Muscle of leg (tissue), 11 donors: ENCODE results near the gene KANTR. TPM values are rescaled to one million over a fixed set of nuclear protein-coding genes. Genes with fewer than 3 reads are reported as not detected.

Source experiments
- DNase-seq: peaks from one replicate; pipeline ENCODE4 v3.0.0; 2013
- H3K27ac ChIP-seq: one replicate; pipeline ENCODE4 v1.5.1; 2013; ENCODE audit warnings: mild to moderate bottlenecking, low read length, control low read depth
- H3K27me3 ChIP-seq: one replicate; pipeline ENCODE4 v1.6.1; 2013; ENCODE audit warnings: low read length; ENCODE audit not compliant: control insufficient read depth, insufficient read depth
- H3K36me3 ChIP-seq: one replicate; pipeline ENCODE4 v1.6.1; 2013; ENCODE audit warnings: low read length; ENCODE audit not compliant: control insufficient read depth, insufficient read depth
- H3K4me1 ChIP-seq: one replicate; pipeline ENCODE4 v1.6.1; 2013; ENCODE audit warnings: low read length; ENCODE audit not compliant: control insufficient read depth, insufficient read depth
- H3K4me3 ChIP-seq: one replicate; pipeline ENCODE4 v1.5.1; 2013; ENCODE audit warnings: low read length, control low read depth
- H3K9me3 ChIP-seq: replicated peaks from 2 replicates; pipeline ENCODE4 v1.6.1; 2013; ENCODE audit warnings: low read depth, low read length; ENCODE audit not compliant: control insufficient read depth
- WGBS: methylation state at CpG from one replicate; pipeline ENCODE4 v1.1.5; 2013; ENCODE audit warnings: missing lambda C conversion rate; ENCODE audit not compliant: insufficient coverage; 5-methylcytosine and 5-hydroxymethylcytosine counted together
- polyA plus RNA-seq, 8 donors: library from polyadenylated mRNA; unstranded; fragments of 120-200 nt; gene quantifications; one replicate each; pipeline versions ENCODE4 v1.2.1 to v1.2.3, GENCODE V29; 2013; ENCODE audit warnings: inconsistent platforms in 1 of 8, low replicate concordance in 1 of 8; ENCODE audit not compliant: insufficient read length in 8 of 8, insufficient read depth in 1 of 8
- total RNA-seq: library from RNA; stranded (reverse); fragments of 120-200 nt; gene quantifications from one replicate; pipeline ENCODE4 v1.2.4, GENCODE V29; 2013

KANTR gene
- total and polyA plus RNA-seq, 9 donors = 4.3 to 18.2 (median 8.5) TPM

DNA sequence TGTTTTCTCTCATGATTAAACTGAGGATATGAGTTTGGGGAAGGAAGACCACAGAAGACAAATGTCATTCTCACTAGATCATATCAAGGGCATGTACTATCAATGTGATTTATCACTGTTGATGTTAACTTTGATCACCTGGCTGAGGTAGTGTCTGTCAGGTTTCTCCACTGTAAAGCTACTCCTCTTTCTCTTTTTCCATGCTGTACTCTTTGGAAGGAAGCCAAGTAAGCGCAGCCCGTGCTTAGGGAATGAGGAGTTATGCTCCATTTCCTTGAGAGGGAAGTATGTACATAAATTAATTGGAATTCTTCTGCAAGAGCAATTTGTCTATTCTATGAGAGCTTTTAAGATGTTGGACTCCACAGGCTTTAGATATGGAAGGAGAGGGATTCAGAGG, 4.0 kb upstream of the KANTR start:
- H3K4me1 ChIP-seq = peaks cover 9% of the 10 kb centered on the region
- H3K9me3 ChIP-seq = no peaks in the 10 kb centered on the region
- peaks cover 58% of the 10 kb centered on the region for H3K27me3 ChIP-seq
- H3K36me3 ChIP-seq = peaks cover 12% of the 10 kb centered on the region
- no peak overlapping the region for H3K27ac ChIP-seq
- 55% methylated on average over 2 of the region's 2 CpGs for WGBS
- no peak for DNase-seq
- no peak overlapping the region for H3K4me3 ChIP-seq

DNA sequence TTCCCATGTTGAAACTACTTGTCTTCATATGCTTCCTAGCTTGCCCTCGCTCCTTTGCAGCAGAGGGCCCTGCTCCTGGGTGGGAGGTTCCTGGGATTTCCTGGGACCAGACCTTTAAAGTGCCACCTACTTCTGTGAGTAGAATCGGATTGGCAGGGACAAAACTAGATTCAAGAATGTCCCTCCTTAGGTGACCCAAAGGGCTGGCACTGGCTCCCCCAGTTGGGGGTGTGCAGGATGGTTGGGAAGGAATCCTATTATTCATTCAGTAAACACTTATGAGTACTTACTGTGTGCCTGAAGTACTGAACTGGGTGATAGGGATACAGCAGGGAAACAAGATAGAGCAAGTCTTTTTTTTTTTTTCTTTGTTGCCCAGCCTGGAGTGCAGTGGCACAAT, 2.6 kb upstream of the KANTR start:
- H3K27me3 ChIP-seq = peaks cover 52% of the 10 kb centered on the region
- WGBS = 80% methylated on average over 1 of the region's 2 CpGs
- DNase-seq = no peak
- H3K27ac ChIP-seq = no peak overlapping the region
- no peak overlapping the region for H3K4me3 ChIP-seq
- H3K4me1 ChIP-seq = peaks cover 10% of the 10 kb centered on the region
- no peaks in the 10 kb centered on the region for H3K9me3 ChIP-seq
- no peaks in the 10 kb centered on the region for H3K36me3 ChIP-seq

DNA sequence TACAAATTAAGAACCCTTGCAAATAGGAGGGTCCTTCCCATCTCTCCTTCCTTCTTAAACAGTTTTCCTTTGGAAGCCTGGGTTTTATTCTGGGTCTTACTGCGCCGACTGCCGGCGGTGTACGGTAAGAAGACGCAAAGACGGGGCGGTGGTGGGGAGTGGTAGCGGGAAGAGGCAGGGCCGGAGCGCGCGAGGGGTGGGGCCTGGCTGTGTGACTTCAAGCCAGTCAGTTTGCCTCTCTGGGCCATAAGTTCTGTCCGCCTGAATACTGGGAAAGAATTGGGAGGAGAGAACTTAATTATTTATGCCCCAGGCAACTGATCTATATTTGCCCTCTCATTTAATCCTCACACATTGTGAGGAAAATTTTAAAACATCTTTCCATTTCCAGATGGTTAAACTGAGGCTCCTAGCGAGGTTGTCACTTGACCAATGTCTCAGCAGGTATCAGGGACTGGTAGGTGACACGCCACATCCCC, 726 bp upstream of the KANTR start:
- peak overlapping the region; percentile 97 for H3K27ac ChIP-seq
- DNase-seq = peak; percentile 85
- peak overlapping the region; percentile 71 for H3K4me3 ChIP-seq
- peaks cover 48% of the 10 kb centered on the region for H3K27me3 ChIP-seq
- WGBS = 18% methylated on average over 11 of the region's 16 CpGs
- no peaks in the 10 kb centered on the region for H3K36me3 ChIP-seq
- H3K9me3 ChIP-seq = no peaks in the 10 kb centered on the region
- H3K4me1 ChIP-seq = peaks cover 7% of the 10 kb centered on the region

DNA sequence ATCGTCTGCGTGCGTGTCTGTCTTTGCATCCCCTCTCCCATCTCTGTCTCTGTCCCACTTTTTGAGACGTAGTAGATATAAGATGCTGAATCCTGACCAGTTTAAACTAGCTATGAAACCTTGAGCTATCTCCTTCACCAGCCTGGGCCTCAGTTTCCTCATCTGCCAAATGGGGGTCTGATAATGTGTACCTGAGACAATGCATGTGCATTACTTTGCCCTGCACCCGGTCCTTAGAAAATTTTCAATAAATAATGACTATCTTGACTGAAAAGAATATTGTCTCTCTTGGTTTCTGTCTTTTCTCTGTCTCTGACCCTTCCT, 602 bp downstream of the KANTR start:
- 40% methylated on average over 1 of the region's 5 CpGs for WGBS
- peaks cover 46% of the 10 kb centered on the region for H3K27me3 ChIP-seq
- no peaks in the 10 kb centered on the region for H3K9me3 ChIP-seq
- H3K27ac ChIP-seq = peak overlapping the region; percentile 89
- no peak for DNase-seq
- H3K4me3 ChIP-seq = peak overlapping the region; percentile 71
- H3K4me1 ChIP-seq = peaks cover 5% of the 10 kb centered on the region
- H3K36me3 ChIP-seq = no peaks in the 10 kb centered on the region

DNA sequence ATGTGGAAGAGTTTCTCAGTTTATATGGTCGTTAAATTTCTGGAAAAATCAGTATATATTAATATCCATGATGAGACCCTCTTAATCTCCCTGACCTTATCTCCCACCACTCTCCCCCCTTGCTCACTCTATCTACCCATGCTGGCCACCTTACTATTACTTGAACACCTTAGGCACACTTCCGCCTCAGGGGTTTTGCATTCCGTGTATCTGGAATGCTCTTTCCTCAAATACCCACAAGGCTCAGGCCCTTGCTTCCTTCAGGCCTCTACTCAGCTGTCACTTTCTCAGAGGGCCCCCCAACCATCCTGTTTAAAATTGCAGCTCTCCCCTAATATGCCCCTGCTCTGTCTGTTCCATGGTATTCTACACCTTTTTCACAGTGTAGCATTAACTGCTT, 1.9 kb downstream of the KANTR start:
- WGBS = 89% methylated on average over 2 of the region's 3 CpGs

DNA sequence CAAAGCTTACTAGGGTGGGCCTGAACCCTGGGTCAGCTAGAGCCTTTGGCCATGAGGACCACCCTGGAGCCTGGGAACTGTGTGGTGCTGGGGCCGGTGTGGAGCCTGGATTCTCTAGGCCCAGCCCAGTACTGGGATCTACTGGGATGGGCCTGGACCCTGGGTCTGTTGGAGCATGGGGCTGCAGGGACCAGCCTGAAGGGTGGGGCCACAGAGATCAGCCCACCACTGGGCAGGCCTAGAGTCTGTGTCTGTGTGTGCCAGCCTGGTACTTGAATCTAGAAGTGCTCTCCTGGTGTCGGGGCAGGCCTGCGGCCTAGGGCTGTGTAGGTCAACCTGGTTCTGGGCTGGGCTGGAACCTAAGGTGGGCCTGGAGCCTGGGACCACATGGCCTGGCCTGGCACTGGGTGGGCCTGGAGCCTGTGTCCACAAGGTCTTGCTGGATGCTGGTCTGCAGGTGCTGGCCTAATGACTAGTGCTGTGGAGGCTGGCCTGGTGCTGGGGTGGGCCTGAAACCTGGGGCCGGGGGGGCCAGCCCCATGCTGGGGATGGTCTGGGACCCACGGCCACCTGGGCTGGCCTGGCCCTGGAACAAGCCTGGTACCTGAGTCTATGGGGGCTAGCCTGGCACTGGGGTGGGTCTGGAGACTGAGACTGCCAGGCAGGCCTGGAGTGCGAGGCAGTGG, 21.1 kb downstream of the KANTR start:
- H3K27ac ChIP-seq = peak overlapping the region; percentile 57
- H3K4me1 ChIP-seq = peaks cover 6% of the 10 kb centered on the region
- no peak overlapping the region for H3K4me3 ChIP-seq
- H3K36me3 ChIP-seq = peaks cover 6% of the 10 kb centered on the region
- peaks cover 19% of the 10 kb centered on the region for H3K27me3 ChIP-seq
- WGBS = 82% methylated on average over 6 of the region's 6 CpGs
- H3K9me3 ChIP-seq = no peaks in the 10 kb centered on the region
- DNase-seq = no peak

More for the DNA sequence above, 1.9 kb downstream of the KANTR start:
- Histone ChIP-seq H3K36me3 (no peaks in the 10 kb centered on the region), H3K27me3 (peaks cover 41% of the 10 kb centered on the region), H3K27ac (no peak overlapping the region), H3K9me3 (no peaks in the 10 kb centered on the region), H3K4me1 (peaks cover 5% of the 10 kb centered on the region), H3K4me3 (no peak overlapping the region)
- no peak for DNase-seq

DNA sequence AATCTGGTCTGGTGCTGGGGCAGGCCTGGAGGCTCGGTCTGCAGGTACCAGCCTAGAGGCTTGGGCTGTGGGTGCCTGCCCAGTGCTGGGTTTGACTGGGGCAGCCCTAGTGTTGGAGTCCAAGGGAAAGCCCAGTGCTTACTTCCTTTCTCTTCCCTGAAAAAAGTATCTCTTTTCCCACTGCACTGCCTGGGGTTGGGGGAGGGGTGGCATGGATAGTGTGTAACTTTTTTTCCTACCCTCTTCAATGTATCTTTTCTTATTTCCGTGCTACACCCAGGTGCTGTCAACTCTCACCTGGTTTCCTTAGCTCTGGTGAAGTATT, 21.6 kb downstream of the KANTR start:
- Histone ChIP-seq H3K4me1 (peaks cover 6% of the 10 kb centered on the region), H3K36me3 (peaks cover 6% of the 10 kb centered on the region), H3K4me3 (no peak overlapping the region), H3K9me3 (no peaks in the 10 kb centered on the region), H3K27me3 (peaks cover 20% of the 10 kb centered on the region), H3K27ac (peak overlapping the region; percentile 57)
- 45% methylated on average over 1 of the region's 2 CpGs for WGBS
- no peak for DNase-seq

DNA sequence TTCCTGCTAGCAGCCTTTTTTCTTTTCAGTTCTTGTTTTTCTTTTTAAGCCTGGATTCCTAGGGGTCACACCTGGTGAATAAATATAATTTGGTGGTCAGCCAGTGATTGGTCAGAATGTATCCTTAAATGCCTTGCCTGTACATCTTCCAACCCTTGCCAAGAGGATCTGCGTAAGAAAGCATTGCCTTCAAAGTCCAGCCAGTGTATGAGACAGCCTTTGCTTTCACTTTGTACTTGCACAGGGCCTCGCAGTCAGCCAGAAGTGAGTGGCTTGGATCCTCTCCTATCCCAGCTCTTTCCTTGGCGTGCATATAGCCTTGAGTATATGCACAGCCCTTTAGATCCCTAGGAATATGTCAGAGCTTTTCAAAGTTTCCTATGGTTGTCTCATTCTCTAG, 22.2 kb downstream of the KANTR start:
- H3K36me3 ChIP-seq = peaks cover 6% of the 10 kb centered on the region

DNA sequence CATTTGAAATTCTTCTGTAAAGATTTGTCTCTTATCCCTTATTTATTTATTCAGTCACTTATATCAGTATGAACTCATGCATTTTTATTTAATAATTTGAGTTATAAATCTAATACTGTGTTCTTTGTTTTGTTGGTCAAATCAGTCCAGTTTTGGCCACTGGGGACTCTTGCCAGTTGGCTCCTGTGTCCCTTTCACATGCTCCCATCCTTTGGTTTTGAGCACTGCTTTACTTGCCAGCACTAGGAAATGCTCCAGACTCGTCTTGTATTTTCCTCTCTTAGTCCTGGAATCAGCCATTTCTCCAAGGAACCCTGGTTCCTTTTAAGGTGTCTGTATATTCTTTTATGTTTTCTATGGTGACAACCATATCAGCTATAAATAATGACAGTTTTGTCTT, 28.1 kb downstream of the KANTR start:
- peak; percentile 31 for DNase-seq
- Histone ChIP-seq H3K4me3 (no peak overlapping the region), H3K36me3 (no peaks in the 10 kb centered on the region), H3K4me1 (no peaks in the 10 kb centered on the region), H3K27me3 (peaks cover 15% of the 10 kb centered on the region), H3K9me3 (peaks cover 7% of the 10 kb centered on the region), H3K27ac (no peak overlapping the region)
- no CpG with 5 or more reads among the region's 1 CpG for WGBS

More for the DNA sequence above, 22.2 kb downstream of the KANTR start:
- Histone ChIP-seq H3K4me3 (no peak overlapping the region), H3K27me3 (peaks cover 25% of the 10 kb centered on the region), H3K9me3 (no peaks in the 10 kb centered on the region), H3K4me1 (peaks cover 6% of the 10 kb centered on the region), H3K27ac (peak overlapping the region; percentile 57)
- 45% methylated on average over 2 of the region's 3 CpGs for WGBS
- peak; percentile 87 for DNase-seq

DNA sequence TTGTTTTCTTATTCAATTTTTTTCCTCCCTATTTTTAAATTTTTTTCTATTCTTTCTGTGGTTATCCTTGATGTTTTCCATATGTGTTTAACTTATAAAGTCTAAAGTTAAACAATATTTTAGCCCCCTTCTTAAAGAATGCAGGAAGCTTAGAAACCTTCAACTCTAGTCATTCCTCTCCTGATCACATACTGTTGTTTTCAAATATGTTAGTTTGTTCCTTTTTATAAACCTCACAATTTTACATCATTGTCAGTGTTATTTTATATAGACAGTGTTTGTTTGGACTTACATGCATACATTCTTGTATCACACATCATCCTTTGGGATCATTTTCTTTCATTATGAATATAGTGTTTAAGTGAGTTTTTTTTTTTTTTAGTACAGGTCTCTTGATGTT, 31.6 kb downstream of the KANTR start:
- Histone ChIP-seq H3K36me3 (no peaks in the 10 kb centered on the region), H3K9me3 (peaks cover 7% of the 10 kb centered on the region), H3K4me3 (no peak overlapping the region), H3K27ac (no peak overlapping the region), H3K4me1 (no peaks in the 10 kb centered on the region), H3K27me3 (peaks cover 16% of the 10 kb centered on the region)
- DNase-seq = no peak

DNA sequence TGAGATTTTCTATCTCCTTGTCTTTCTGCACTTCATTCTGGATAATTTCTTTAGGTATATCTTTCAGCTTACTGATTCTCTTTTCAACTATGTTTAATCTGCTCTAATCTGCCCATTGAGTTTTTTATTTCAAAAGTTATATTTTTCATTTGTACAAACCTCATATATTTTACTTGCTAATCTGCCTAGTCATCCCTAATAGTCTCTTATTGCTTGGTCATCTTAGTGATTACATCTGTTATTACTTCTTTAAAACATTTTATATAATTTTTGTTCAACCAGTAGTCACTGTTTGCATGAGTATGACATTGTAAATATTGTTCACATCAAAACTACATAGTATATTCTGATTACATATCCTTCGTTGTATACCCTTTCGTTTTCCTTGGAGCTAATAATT, 32.4 kb downstream of the KANTR start:
- H3K4me3 ChIP-seq = no peak overlapping the region
- no peak overlapping the region for H3K27ac ChIP-seq
- WGBS = no CpG with 5 or more reads among the region's 2 CpGs
- H3K36me3 ChIP-seq = no peaks in the 10 kb centered on the region
- DNase-seq = no peak
- H3K9me3 ChIP-seq = peaks cover 7% of the 10 kb centered on the region
- peaks cover 13% of the 10 kb centered on the region for H3K27me3 ChIP-seq
- no peaks in the 10 kb centered on the region for H3K4me1 ChIP-seq
